ENCODE data around the gene HS3ST2.

DNA sequence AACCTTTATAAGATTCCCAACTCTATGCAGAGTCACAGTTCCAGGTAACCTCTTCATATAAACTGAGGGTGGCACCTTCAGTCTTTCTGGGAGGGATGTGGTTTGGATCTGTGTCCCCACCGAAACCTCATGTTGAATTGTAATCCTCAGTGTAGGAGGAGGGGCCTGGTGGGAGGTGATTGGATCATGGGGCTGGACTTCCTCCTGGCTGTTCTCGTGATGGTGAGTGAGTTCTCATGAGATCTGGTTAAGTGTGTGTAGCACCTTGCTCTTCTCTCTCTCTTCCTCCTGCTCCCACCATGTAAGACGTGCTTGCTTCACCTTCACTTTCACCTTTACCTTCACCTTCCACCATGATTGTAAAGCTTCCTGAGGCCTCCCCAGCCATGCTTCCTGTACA, 30.5 kb downstream of the HS3ST2 start:
- TF ChIP-seq, protein P1, sequence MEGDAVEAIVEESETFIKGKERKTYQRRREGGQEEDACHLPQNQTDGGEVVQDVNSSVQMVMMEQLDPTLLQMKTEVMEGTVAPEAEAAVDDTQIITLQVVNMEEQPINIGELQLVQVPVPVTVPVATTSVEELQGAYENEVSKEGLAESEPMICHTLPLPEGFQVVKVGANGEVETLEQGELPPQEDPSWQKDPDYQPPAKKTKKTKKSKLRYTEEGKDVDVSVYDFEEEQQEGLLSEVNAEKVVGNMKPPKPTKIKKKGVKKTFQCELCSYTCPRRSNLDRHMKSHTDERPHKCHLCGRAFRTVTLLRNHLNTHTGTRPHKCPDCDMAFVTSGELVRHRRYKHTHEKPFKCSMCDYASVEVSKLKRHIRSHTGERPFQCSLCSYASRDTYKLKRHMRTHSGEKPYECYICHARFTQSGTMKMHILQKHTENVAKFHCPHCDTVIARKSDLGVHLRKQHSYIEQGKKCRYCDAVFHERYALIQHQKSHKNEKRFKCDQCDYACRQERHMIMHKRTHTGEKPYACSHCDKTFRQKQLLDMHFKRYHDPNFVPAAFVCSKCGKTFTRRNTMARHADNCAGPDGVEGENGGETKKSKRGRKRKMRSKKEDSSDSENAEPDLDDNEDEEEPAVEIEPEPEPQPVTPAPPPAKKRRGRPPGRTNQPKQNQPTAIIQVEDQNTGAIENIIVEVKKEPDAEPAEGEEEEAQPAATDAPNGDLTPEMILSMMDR (IDR thresholded peaks at IDR 0.05; ENCODE audit: low read depth, low read length, poor library complexity, severe bottlenecking) = no peak
- no peak for TF ChIP-seq EZH2phosphoT487 (IDR thresholded peaks at IDR 0.05; ENCODE audit: borderline replicate concordance, low read length)
